HUES6 (cell line): ENCODE results near the gene MTTP.

ENCODE experiments used
- H3K27ac ChIP-seq: 2 replicates; pipeline ENCODE4 v1.7.0; 2013; ENCODE audit warnings: low read depth, mild to moderate bottlenecking, low read length, inconsistent platforms
- H3K27me3 ChIP-seq: 2 replicates; pipeline ENCODE4 v1.6.1; 2013; ENCODE audit warnings: low read length; ENCODE audit not compliant: control insufficient read depth, insufficient read depth
- H3K36me3 ChIP-seq: 2 replicates; pipeline ENCODE4 v1.6.1; 2013; ENCODE audit warnings: low read length; ENCODE audit not compliant: control insufficient read depth, insufficient read depth
- H3K4me1 ChIP-seq: 2 replicates; pipeline ENCODE4 v1.6.1; 2013; ENCODE audit warnings: low read length; ENCODE audit not compliant: control insufficient read depth, insufficient read depth
- H3K4me3 ChIP-seq: 2 replicates; pipeline ENCODE4 v1.5.1; 2013; ENCODE audit warnings: low read depth, low read length
- H3K9ac ChIP-seq: one replicate; pipeline ENCODE4 v1.6.1; 2013; ENCODE audit warnings: mild to moderate bottlenecking, low read length
- H3K9me3 ChIP-seq: 2 replicates; pipeline ENCODE4 v1.6.1; 2013; ENCODE audit warnings: low read depth, low read length; ENCODE audit not compliant: control insufficient read depth, insufficient read depth

MTTP gene

GRCh38 chr4:99642725-99643489 lies 68.3 kb downstream of the MTTP start:
- no peak overlapping the region for H3K4me3 ChIP-seq
- H3K27me3 ChIP-seq, result no peaks in the 10 kb centered on the region
- H3K36me3 ChIP-seq, result no peaks in the 10 kb centered on the region
- no peak overlapping the region for H3K9ac ChIP-seq
- no peaks in the 10 kb centered on the region for H3K9me3 ChIP-seq
- H3K27ac ChIP-seq, result no peak overlapping the region
- peaks cover 38% of the 10 kb centered on the region for H3K4me1 ChIP-seq

GRCh38 chr4:99644453-99644852 lies 69.8 kb downstream of the MTTP start:
- peak overlapping the region; percentile 68; the same call in 1 of the 2 replicates for H3K27ac ChIP-seq
- H3K4me1 ChIP-seq, result peaks cover 38% of the 10 kb centered on the region
- H3K9me3 ChIP-seq, result no peaks in the 10 kb centered on the region
- peak overlapping the region; percentile 58 for H3K9ac ChIP-seq
- peak overlapping the region; percentile 27 for H3K4me3 ChIP-seq
- no peaks in the 10 kb centered on the region for H3K36me3 ChIP-seq
- no peaks in the 10 kb centered on the region for H3K27me3 ChIP-seq

GRCh38 chr4:99645036-99645435 lies 70.4 kb downstream of the MTTP start:
- Histone ChIP-seq H3K36me3 (no peaks in the 10 kb centered on the region), H3K27ac (peak overlapping the region; percentile 68; the same call in 1 of the 2 replicates), H3K9ac (peak overlapping the region; percentile 58), H3K9me3 (no peaks in the 10 kb centered on the region), H3K4me1 (peaks cover 38% of the 10 kb centered on the region), H3K4me3 (peak overlapping the region; percentile 27; the same call in 1 of the 2 replicates), H3K27me3 (no peaks in the 10 kb centered on the region)

GRCh38 chr4:99645638-99646037 lies 71.0 kb downstream of the MTTP start:
- Histone ChIP-seq H3K9ac (no peak overlapping the region), H3K9me3 (no peaks in the 10 kb centered on the region), H3K27me3 (no peaks in the 10 kb centered on the region), H3K4me1 (peaks cover 38% of the 10 kb centered on the region), H3K27ac (no peak overlapping the region; the same call in 1 of the 2 replicates), H3K36me3 (no peaks in the 10 kb centered on the region), H3K4me3 (0 out of 2 replicates have a peak overlapping the region, but pooled peaks have one; percentile 6)

- Histone ChIP-seq H3K27me3 (no peaks in the 10 kb centered on the region), H3K27ac (no peak overlapping the region)
Observed at GRCh38 chr4:99647071-99647470, 72.4 kb downstream of the MTTP start.

GRCh38 chr4:99648321-99648720 lies 73.7 kb downstream of the MTTP start:
- H3K9ac ChIP-seq, result no peak overlapping the region
- H3K4me3 ChIP-seq, result no peak overlapping the region
- H3K4me1 ChIP-seq, result peaks cover 31% of the 10 kb centered on the region
- H3K27ac ChIP-seq, result no peak overlapping the region
- H3K27me3 ChIP-seq, result no peaks in the 10 kb centered on the region
- no peaks in the 10 kb centered on the region for H3K36me3 ChIP-seq
- no peaks in the 10 kb centered on the region for H3K9me3 ChIP-seq

More at GRCh38 chr4:99647071-99647470, 72.4 kb downstream of the MTTP start:
- Histone ChIP-seq H3K9ac (no peak overlapping the region), H3K9me3 (no peaks in the 10 kb centered on the region), H3K4me3 (no peak overlapping the region), H3K4me1 (peaks cover 38% of the 10 kb centered on the region), H3K36me3 (no peaks in the 10 kb centered on the region)

- Histone ChIP-seq H3K9ac (no peak overlapping the region), H3K9me3 (no peaks in the 10 kb centered on the region), H3K27ac (no peak overlapping the region)
Observed at GRCh38 chr4:99649208-99649607, 74.6 kb downstream of the MTTP start.

GRCh38 chr4:99649778-99650177 lies 75.2 kb downstream of the MTTP start:
- H3K4me3 ChIP-seq, result no peak overlapping the region
- H3K9me3 ChIP-seq, result no peaks in the 10 kb centered on the region
- no peak overlapping the region for H3K9ac ChIP-seq

More at GRCh38 chr4:99649208-99649607, 74.6 kb downstream of the MTTP start:
- Histone ChIP-seq H3K4me1 (peaks cover 22% of the 10 kb centered on the region), H3K27me3 (no peaks in the 10 kb centered on the region), H3K4me3 (no peak overlapping the region), H3K36me3 (no peaks in the 10 kb centered on the region)

GRCh38 chr4:99651016-99651769 lies 76.6 kb downstream of the MTTP start:
- H3K4me1 ChIP-seq, result peaks cover 8% of the 10 kb centered on the region
- no peaks in the 10 kb centered on the region for H3K9me3 ChIP-seq
- H3K4me3 ChIP-seq, result no peak overlapping the region
- no peak overlapping the region for H3K9ac ChIP-seq
- no peak overlapping the region for H3K27ac ChIP-seq
- no peaks in the 10 kb centered on the region for H3K36me3 ChIP-seq
- no peaks in the 10 kb centered on the region for H3K27me3 ChIP-seq

More at GRCh38 chr4:99649778-99650177, 75.2 kb downstream of the MTTP start:
- no peaks in the 10 kb centered on the region for H3K27me3 ChIP-seq
- peaks cover 17% of the 10 kb centered on the region for H3K4me1 ChIP-seq
- no peak overlapping the region for H3K27ac ChIP-seq
- no peaks in the 10 kb centered on the region for H3K36me3 ChIP-seq

- Histone ChIP-seq H3K9ac (no peak overlapping the region), H3K9me3 (no peaks in the 10 kb centered on the region), H3K4me1 (0 out of 2 replicates have a peak, but pooled peaks cover 2% of the 10 kb centered on the region), H3K36me3 (no peaks in the 10 kb centered on the region), H3K27ac (no peak overlapping the region), H3K4me3 (no peak overlapping the region), H3K27me3 (no peaks in the 10 kb centered on the region)
Observed at GRCh38 chr4:99651811-99652485, 77.3 kb downstream of the MTTP start.
